GM19238 (cell line): ENCODE measurements around the gene PLCXD1.
"Not testable (repeated sequence)": the region's sequence is repeated elsewhere in the genome, so short reads cannot be mapped to it uniquely, and the experiment has no call there.

Experiments
- DNase-seq: peaks from one replicate; pipeline ENCODE4 v3.0.0; 2011; ENCODE audit warnings: low spot score; ENCODE audit not compliant: insufficient read length

PLCXD1 gene

GRCh38 chrX:281166-281999 lies at the start of gene PLCXD1:
Gene PLCXD1, plus strand, starts transcription at chrX:281381. Its CDS starts 2,807 bp downstream, at chrX:284188.
- no peak for DNase-seq

- DNase-seq = not testable (repeated sequence)
These were observed 49.4 kb upstream of the PLCXD1 start for GRCh38 chrX:231637-232277.

- not testable (repeated sequence) for DNase-seq
These were observed 48.9 kb upstream of the PLCXD1 start for GRCh38 chrX:232278-232655.

GRCh38 chrX:236201-236600 lies 45.0 kb upstream of the PLCXD1 start:
- DNase-seq = not testable (repeated sequence)

GRCh38 chrX:250965-251364 lies 30.2 kb upstream of the PLCXD1 start:
- no peak for DNase-seq

- not testable (repeated sequence) for DNase-seq
These were observed 29.6 kb upstream of the PLCXD1 start for GRCh38 chrX:251396-252243.

- DNase-seq = no peak
These were observed 28.8 kb upstream of the PLCXD1 start for GRCh38 chrX:252244-252956.

GRCh38 chrX:252957-253291 lies 28.3 kb upstream of the PLCXD1 start:
- no peak for DNase-seq

- DNase-seq = no peak
These were observed 27.5 kb upstream of the PLCXD1 start for GRCh38 chrX:253451-254297.

- DNase-seq = no peak
These were observed 26.5 kb upstream of the PLCXD1 start for GRCh38 chrX:254630-255215.

- DNase-seq = no peak
These were observed 25.3 kb upstream of the PLCXD1 start for GRCh38 chrX:255923-256331.

- not testable (repeated sequence) for DNase-seq
These were observed 24.1 kb upstream of the PLCXD1 start for GRCh38 chrX:257054-257453.

GRCh38 chrX:257681-258289 lies 23.4 kb upstream of the PLCXD1 start:
- no peak for DNase-seq

GRCh38 chrX:258291-259040 lies 22.7 kb upstream of the PLCXD1 start:
- no peak for DNase-seq

- DNase-seq = no peak
These were observed 21.4 kb upstream of the PLCXD1 start for GRCh38 chrX:259692-260355.

GRCh38 chrX:261167-261918 lies 19.8 kb upstream of the PLCXD1 start:
- no peak for DNase-seq

GRCh38 chrX:261919-262352 lies 19.2 kb upstream of the PLCXD1 start:
- no peak for DNase-seq
